B cell (primary cell): ENCODE results near the gene MARCHF7. TPM values are rescaled to one million over a fixed set of nuclear protein-coding genes. Genes with fewer than 3 reads are reported as not detected.

Experiments used
- ATAC-seq: fragments of 200-7000 bp; cut with Tn5 transposase; one replicate; pipeline ENCODE4 v1.10.0; 2021; ENCODE audit warnings: low read depth, mild to moderate bottlenecking, moderate number of reproducible peaks, moderate library complexity
- CTCF ChIA-PET: fragments of 350-600 bp; sonication (Branson Sonifier 250); formaldehyde crosslinking; loops from one replicate; lab custom pipeline; 2021; ENCODE audit warnings: antibody characterized with exemption, inconsistent platforms; lab: Charles Lee
- POLR2A ChIA-PET: fragments of 350-600 bp; sonication (Branson Sonifier 250); formaldehyde crosslinking; loops from one replicate; lab custom pipeline; 2021; ENCODE audit warnings: antibody characterized with exemption; lab: Charles Lee
- DNase-seq: peaks from one replicate; pipeline ENCODE4 v3.0.0; 2013
- H2AFZ ChIP-seq: 2 replicates; pipeline ENCODE4 v1.6.1; 2012; ENCODE audit warnings: mild to moderate bottlenecking, low read depth, low read length; ENCODE audit not compliant: insufficient read depth, poor library complexity, severe bottlenecking
- H3K27ac ChIP-seq, 2 donors: 1 replicate in 1 of 2; 2 replicates in 1 of 2; pipeline ENCODE4 v1.5.1; 2012 to 2013; ENCODE audit warnings: low read length in 2 of 2, mild to moderate bottlenecking in 2 of 2, moderate library complexity in 1 of 2
- H3K27me3 ChIP-seq, 4 experiments: fragments of 200-600 bp in 1 of 4; sonication (generic) in 1 of 4; replicated peaks in 1 of 4; 1 replicate in 2 of 4; 2 replicates in 2 of 4; pipeline versions ENCODE4 v1.6.1 to v1.7.0; 2013 to 2016; ENCODE audit warnings: low read length in 3 of 4, mild to moderate bottlenecking in 2 of 4, mixed read lengths in 1 of 4, moderate library complexity in 1 of 4; ENCODE audit not compliant: insufficient read depth in 4 of 4, control insufficient read depth in 3 of 4; ENCODE audit errors: control extremely low read depth in 1 of 4
- H3K36me3 ChIP-seq, 2 experiments: replicated peaks in 1 of 2; 1 replicate in 1 of 2; 2 replicates in 1 of 2; pipeline versions ENCODE4 v1.6.1 to v1.7.1; 2013; ENCODE audit warnings: low read length in 1 of 2; ENCODE audit not compliant: insufficient read depth in 2 of 2, control insufficient read depth in 1 of 2; ENCODE audit errors: control extremely low read depth in 1 of 2, extremely low read depth in 1 of 2
- H3K4me1 ChIP-seq, 2 donors: fragments of 200-600 bp in 1 of 2; sonication (generic) in 1 of 2; 1 replicate in 1 of 2; 2 replicates in 1 of 2; pipeline versions ENCODE4 v1.5.1 to v1.6.1; 2013 to 2017; ENCODE audit warnings: low read length in 2 of 2; ENCODE audit not compliant: control insufficient read depth in 2 of 2, insufficient read depth in 2 of 2
- H3K4me2 ChIP-seq: replicated peaks from 2 replicates; pipeline ENCODE3; 2012; ENCODE audit warnings: mild to moderate bottlenecking, low read depth, low read length; ENCODE audit not compliant: poor library complexity, severe bottlenecking
- H3K4me3 ChIP-seq, 5 experiments: fragments of 200-600 bp in 1 of 5; sonication (generic) in 1 of 5; 1 replicate in 3 of 5; 2 replicates in 2 of 5; pipeline versions ENCODE4 v1.5.1 to v1.7.0; 2011 to 2016; ENCODE audit warnings: low read length in 4 of 5, mild to moderate bottlenecking in 4 of 5, low read depth in 2 of 5, control low read depth in 1 of 5, moderate library complexity in 1 of 5; ENCODE audit not compliant: insufficient read depth in 1 of 5; ENCODE audit errors: control extremely low read depth in 1 of 5, extremely low read depth in 1 of 5
- H3K79me2 ChIP-seq: fragments of 200-600 bp; sonication (generic); one replicate; pipeline ENCODE4 v1.6.0; 2016; ENCODE audit warnings: low read length; ENCODE audit not compliant: control insufficient read depth, insufficient read depth
- H3K9ac ChIP-seq: fragments of 200-600 bp; sonication (generic); 2 replicates; pipeline ENCODE4 v1.6.1; 2017; ENCODE audit warnings: mild to moderate bottlenecking, low read length, moderate library complexity
- H3K9me3 ChIP-seq, 3 donors: one replicate each; pipeline versions ENCODE4 v1.6.1 to v1.7.1; 2013; ENCODE audit warnings: low read length in 2 of 3; ENCODE audit not compliant: control insufficient read depth in 2 of 3, insufficient read depth in 1 of 3; ENCODE audit errors: control extremely low read depth in 1 of 3
- H4K20me1 ChIP-seq: 2 replicates; pipeline ENCODE4 v1.6.0; 2012; ENCODE audit warnings: mild to moderate bottlenecking, low read length; ENCODE audit not compliant: insufficient read depth, control insufficient read depth, poor library complexity, severe bottlenecking
- H3K27ac Mint-ChIP-seq: one replicate; pipeline ENCODE4 v1.8.0; 2021; ENCODE audit warnings: mixed read lengths
- H3K27me3 Mint-ChIP-seq: one replicate; pipeline ENCODE4 v1.8.0; 2021; ENCODE audit warnings: mixed read lengths
- H3K4me1 Mint-ChIP-seq: one replicate; pipeline ENCODE4 v1.8.0; 2021; ENCODE audit warnings: mixed read lengths
- H3K4me3 Mint-ChIP-seq: one replicate; pipeline ENCODE4 v1.8.0; 2021; ENCODE audit warnings: mixed read lengths
- H3K9me3 Mint-ChIP-seq: one replicate; pipeline ENCODE4 v1.8.0; 2022; ENCODE audit warnings: mixed read lengths; ENCODE audit not compliant: insufficient read depth
- EZH2 ChIP-seq: IDR thresholded peaks from 2 replicates; pipeline ENCODE4 v1.6.1; 2012; ENCODE audit warnings: borderline replicate concordance, low read depth, mild to moderate bottlenecking, moderate library complexity, low read length; ENCODE audit not compliant: insufficient read depth, poor library complexity, severe bottlenecking
- WGBS: methylation state at CpG from one replicate; pipeline ENCODE4 v1.1.5; 2013; ENCODE audit warnings: missing lambda C conversion rate; ENCODE audit not compliant: insufficient coverage; 5-methylcytosine and 5-hydroxymethylcytosine counted together
- intact Hi-C: fragments of 100-400 bp; cut with micrococcal nuclease; formaldehyde crosslinking; loops from one replicate; pipeline ENCODE4 v1.10.0; 2022
- polyA plus RNA-seq: library from polyadenylated mRNA; depleted of rRNA; stranded (reverse); fragments of >200 nt; gene quantifications from 2 replicates; pipeline ENCODE4 v1.2.3, GENCODE V29; 2012
- total RNA-seq, 2 donors: library from RNA; stranded (reverse); fragments of 120-200 nt in 1 of 2; gene quantifications; 1 replicate in 1 of 2; 2 replicates in 1 of 2; pipeline versions ENCODE4 v1.2.3 to v1.2.4, GENCODE V29; 2013 to 2022
- TF ChIP-seq, protein P1 (sequence below): fragments of 200-600 bp; IDR thresholded peaks from one replicate; pipeline ENCODE4 v1.8.0; 2022; ENCODE audit warnings: antibody characterized with exemption, mild to moderate bottlenecking

Gene MARCHF7
- total and polyA plus RNA-seq, 2 donors (not counting 1 experiment from before 2014, with no cell fraction given), result 55.4 to 109 TPM

DNA sequence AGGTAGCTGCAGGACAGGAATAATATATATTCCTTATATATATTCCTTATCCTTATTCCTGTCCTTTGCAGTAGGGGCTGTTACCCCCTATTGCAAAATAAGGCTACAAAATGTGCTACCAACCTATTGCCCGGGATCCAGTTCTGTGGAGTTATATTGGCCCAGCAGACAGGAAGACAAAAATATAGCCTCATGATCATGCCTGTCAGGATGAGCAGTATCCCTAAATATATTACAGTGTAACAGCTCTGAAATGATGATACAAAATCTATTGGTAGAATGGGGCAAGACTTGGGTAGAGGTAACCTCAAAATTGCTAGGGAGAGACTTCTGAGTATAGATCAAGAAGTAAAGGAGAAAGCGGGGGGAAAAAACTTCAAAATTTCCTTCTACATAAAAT is 31.6 kb upstream of the MARCHF7 start:
- WGBS, result no CpG with 5 or more reads among the region's 2 CpGs
- no peaks in the 10 kb centered on the region for H3K4me1 Mint-ChIP-seq
- Histone ChIP-seq H3K27me3 (no peaks in the 10 kb centered on the region), H3K27ac (no peak overlapping the region), H3K9me3 (no peaks in the 10 kb centered on the region), H3K9ac (no peak overlapping the region), H2AFZ (no peak overlapping the region), H4K20me1 (no peaks in the 10 kb centered on the region), H3K4me3 (no peak overlapping the region), H3K4me2 (no peak overlapping the region), H3K79me2 (no peaks in the 10 kb centered on the region), H3K4me1 (no peaks in the 10 kb centered on the region), H3K36me3 (no peaks in the 10 kb centered on the region)
- H3K9me3 Mint-ChIP-seq, result no peaks in the 10 kb centered on the region
- no peaks in the 10 kb centered on the region for H3K27me3 Mint-ChIP-seq
- H3K27ac Mint-ChIP-seq, result no peak overlapping the region
- CTCF ChIA-PET, result no interaction called here
- no peak for DNase-seq
- no peak overlapping the region for H3K4me3 Mint-ChIP-seq
- no peak for ATAC-seq
- TF ChIP-seq EZH2, result no peak
- TF ChIP-seq, protein P1, sequence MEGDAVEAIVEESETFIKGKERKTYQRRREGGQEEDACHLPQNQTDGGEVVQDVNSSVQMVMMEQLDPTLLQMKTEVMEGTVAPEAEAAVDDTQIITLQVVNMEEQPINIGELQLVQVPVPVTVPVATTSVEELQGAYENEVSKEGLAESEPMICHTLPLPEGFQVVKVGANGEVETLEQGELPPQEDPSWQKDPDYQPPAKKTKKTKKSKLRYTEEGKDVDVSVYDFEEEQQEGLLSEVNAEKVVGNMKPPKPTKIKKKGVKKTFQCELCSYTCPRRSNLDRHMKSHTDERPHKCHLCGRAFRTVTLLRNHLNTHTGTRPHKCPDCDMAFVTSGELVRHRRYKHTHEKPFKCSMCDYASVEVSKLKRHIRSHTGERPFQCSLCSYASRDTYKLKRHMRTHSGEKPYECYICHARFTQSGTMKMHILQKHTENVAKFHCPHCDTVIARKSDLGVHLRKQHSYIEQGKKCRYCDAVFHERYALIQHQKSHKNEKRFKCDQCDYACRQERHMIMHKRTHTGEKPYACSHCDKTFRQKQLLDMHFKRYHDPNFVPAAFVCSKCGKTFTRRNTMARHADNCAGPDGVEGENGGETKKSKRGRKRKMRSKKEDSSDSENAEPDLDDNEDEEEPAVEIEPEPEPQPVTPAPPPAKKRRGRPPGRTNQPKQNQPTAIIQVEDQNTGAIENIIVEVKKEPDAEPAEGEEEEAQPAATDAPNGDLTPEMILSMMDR, result no peak
- POLR2A ChIA-PET, result no interaction called here
- intact Hi-C loops, result no loop called here

DNA sequence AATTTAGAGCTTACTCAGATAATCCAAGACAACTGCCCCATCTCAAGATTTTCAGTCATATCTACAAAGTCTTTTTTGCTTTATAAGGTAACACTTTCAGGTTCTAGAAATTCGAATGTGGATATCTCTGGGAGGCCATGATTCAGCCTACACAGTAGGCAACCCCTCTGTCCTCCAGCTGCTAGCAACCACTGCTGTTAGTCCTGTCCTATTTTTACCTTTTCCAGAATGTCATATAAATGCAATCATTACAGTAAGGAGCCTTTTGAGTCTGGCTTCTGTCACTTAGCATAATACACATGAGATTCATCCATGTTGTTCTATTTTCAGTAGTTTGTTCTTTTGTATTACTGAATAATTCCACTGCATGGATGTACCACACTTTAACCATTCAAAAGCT is 28.5 kb upstream of the MARCHF7 start:
- no peak for DNase-seq
- Histone ChIP-seq H3K4me1 (no peaks in the 10 kb centered on the region), H2AFZ (no peak overlapping the region), H3K4me2 (no peak overlapping the region), H3K27me3 (no peaks in the 10 kb centered on the region), H3K36me3 (no peaks in the 10 kb centered on the region), H3K79me2 (no peaks in the 10 kb centered on the region), H4K20me1 (no peaks in the 10 kb centered on the region), H3K9ac (no peak overlapping the region), H3K27ac (no peak overlapping the region), H3K4me3 (no peak overlapping the region), H3K9me3 (no peaks in the 10 kb centered on the region)
- no peaks in the 10 kb centered on the region for H3K4me1 Mint-ChIP-seq
- no peaks in the 10 kb centered on the region for H3K9me3 Mint-ChIP-seq
- H3K4me3 Mint-ChIP-seq, result no peak overlapping the region
- no peak for ATAC-seq
- TF ChIP-seq EZH2, result no peak
- TF ChIP-seq, protein P1, result no peak
- POLR2A ChIA-PET, result no interaction called here
- H3K27me3 Mint-ChIP-seq, result no peaks in the 10 kb centered on the region
- H3K27ac Mint-ChIP-seq, result no peak overlapping the region
- WGBS, result no CpG with 5 or more reads among the region's 1 CpG
- CTCF ChIA-PET, result interaction anchor here (0.7 kb wide), 1 partner anchor 28 kb away, joined by 3 read pairs; no protein-coding TSS in a partner anchor
- intact Hi-C loops, result no loop called here
